A673 (cell line): ENCODE results near the gene LYPD3. TPM values are rescaled to one million over a fixed set of nuclear protein-coding genes. Genes with fewer than 3 reads are reported as not detected.
A peak's percentile ranks its signal among the peaks of the same experiment; 100 is the strongest.

Source experiments
- BruUV-seq: library from RNA; stranded (reverse); fragments of 400-500 nt; replicated peaks from 2 replicates; lab custom pipeline; 2021; lab: Mats Ljungman, UMichigan
- CTCF ChIA-PET: fragments of 300-600 bp; sonication (Branson Sonifier 250); formaldehyde crosslinking; loops from one replicate; lab custom pipeline; 2022; ENCODE audit warnings: antibody characterized with exemption; lab: Charles Lee
- POLR2A ChIA-PET: fragments of 300-600 bp; sonication (Branson Sonifier 250); formaldehyde crosslinking; loops from one replicate; lab custom pipeline; 2022; ENCODE audit warnings: antibody characterized with exemption; ENCODE audit not compliant: low non-redundant PET; lab: Charles Lee
- DNase-seq: peaks from one replicate; pipeline ENCODE4 v3.0.0-alpha.2; 2015; ENCODE audit warnings: low spot score
- H3K27ac ChIP-seq: fragments of 200-600 bp; sonication (generic); 2 replicates; pipeline ENCODE4 v1.5.1; 2016; ENCODE audit warnings: mixed run types, low read depth, mild to moderate bottlenecking, mixed read lengths, antibody characterized with exemption, low read length; ENCODE audit not compliant: poor library complexity, severe bottlenecking
- H3K27me3 ChIP-seq: fragments of 200-600 bp; sonication (generic); replicated peaks from 2 replicates; pipeline ENCODE4 v1.6.1; 2017; ENCODE audit warnings: mixed run types, low read depth, mild to moderate bottlenecking, mixed read lengths, antibody characterized with exemption, low read length; ENCODE audit not compliant: insufficient read depth, poor library complexity
- H3K36me3 ChIP-seq: fragments of 200-600 bp; sonication (generic); 2 replicates; pipeline ENCODE4 v1.6.1; 2016; ENCODE audit warnings: mixed run types, mild to moderate bottlenecking, mixed read lengths, antibody characterized with exemption, low read length; ENCODE audit not compliant: insufficient read depth, poor library complexity, severe bottlenecking
- H3K4me1 ChIP-seq: fragments of 200-600 bp; sonication (generic); 2 replicates; pipeline ENCODE4 v1.6.1; 2017; ENCODE audit warnings: mixed run types, mild to moderate bottlenecking, mixed read lengths, antibody characterized with exemption, low read length; ENCODE audit not compliant: insufficient read depth, poor library complexity, severe bottlenecking
- H3K4me3 ChIP-seq: fragments of 200-600 bp; sonication (generic); 2 replicates; pipeline ENCODE4 v1.5.1; 2016; ENCODE audit warnings: low read depth, mixed run types, mild to moderate bottlenecking, mixed read lengths, low read length; ENCODE audit not compliant: poor library complexity, severe bottlenecking
- H3K9me3 ChIP-seq: fragments of 200-600 bp; sonication (generic); 2 replicates; pipeline ENCODE4 v1.6.1; 2016; ENCODE audit warnings: mixed run types, low read depth, mild to moderate bottlenecking, mixed read lengths, antibody characterized with exemption, low read length; ENCODE audit not compliant: poor library complexity, severe bottlenecking
- CTCF ChIP-seq: fragments of 300-800, 200-600 bp; sonication (generic); conservative IDR thresholded peaks from 2 replicates; pipeline ENCODE4 v1.5.1; 2017; ENCODE audit warnings: low read depth, mild to moderate bottlenecking, antibody characterized with exemption, low read length, moderate library complexity, mixed read lengths
- EZH2 ChIP-seq: fragments of 200-600 bp; sonication (generic); IDR thresholded peaks from 2 replicates; pipeline ENCODE4 v1.6.1; 2017; ENCODE audit warnings: borderline replicate concordance, low read depth, mild to moderate bottlenecking, mixed read lengths, antibody characterized with exemption, low read length; ENCODE audit not compliant: poor library complexity, severe bottlenecking
- intact Hi-C: fragments of 100-400 bp; cut with micrococcal nuclease; formaldehyde crosslinking; loops from one replicate; pipeline ENCODE4 v1.10.0; 2022; ENCODE audit not compliant: unreplicated experiment
- total RNA-seq: library from RNA; stranded (reverse); gene quantifications from 2 replicates; pipeline ENCODE4 v1.2.3, GENCODE V29; 2021

Gene LYPD3
- total RNA-seq, 1 experiment from 2014 or later: 0.21 TPM

DNA sequence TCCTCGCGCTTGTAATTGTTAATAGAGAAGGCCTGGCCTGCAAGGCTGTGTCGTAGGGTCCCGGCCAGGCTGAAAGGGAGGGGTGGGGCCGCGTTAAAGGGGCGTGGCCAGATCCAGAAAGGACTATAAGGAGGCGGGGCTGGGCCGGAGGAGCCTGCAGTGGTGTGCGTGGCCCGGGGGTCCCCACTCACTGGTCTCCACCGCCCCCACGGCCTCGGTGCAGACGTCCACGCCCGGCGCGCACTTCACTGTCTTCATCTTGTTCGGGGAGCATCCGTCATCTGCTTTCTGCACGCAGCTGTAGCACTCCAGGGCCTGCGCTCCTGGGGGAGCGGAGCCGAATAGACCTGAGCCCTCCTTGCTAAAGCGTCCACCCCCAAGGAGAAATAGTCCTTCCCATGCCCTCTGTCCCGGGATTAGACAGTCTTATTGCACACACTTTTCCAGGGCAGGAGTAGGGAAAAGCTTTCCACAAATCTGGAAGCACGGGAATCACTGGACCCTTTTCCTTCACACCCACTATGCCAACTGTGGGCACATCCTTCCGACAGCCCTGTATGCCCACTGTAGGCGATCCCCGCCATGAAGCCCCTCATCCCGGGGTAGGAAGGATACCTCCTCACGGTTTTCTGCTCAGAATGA, 1.2 kb downstream of the LYPD3 start:
- no TSS peak for BruUV-seq
- Histone ChIP-seq H3K27me3 (no peaks in the 10 kb centered on the region), H3K4me1 (no peaks in the 10 kb centered on the region), H3K4me3 (peak overlapping the region; percentile 67), H3K27ac (no peak overlapping the region), H3K9me3 (no peaks in the 10 kb centered on the region), H3K36me3 (no peaks in the 10 kb centered on the region)
- TF ChIP-seq CTCF (no peak), EZH2 (no peak)
- CTCF ChIA-PET: interaction anchor here (1.3 kb wide), 1 partner anchor 55 kb away, joined by 3 read pairs; no protein-coding TSS in a partner anchor
- DNase-seq: no peak
- intact Hi-C loops: no loop called here
- POLR2A ChIA-PET: no interaction called here

- Histone ChIP-seq H3K4me1 (no peaks in the 10 kb centered on the region), H3K27me3 (no peaks in the 10 kb centered on the region), H3K4me3 (peak overlapping the region; percentile 67), H3K9me3 (no peaks in the 10 kb centered on the region), H3K27ac (peak overlapping the region; percentile 49), H3K36me3 (no peaks in the 10 kb centered on the region)
- intact Hi-C loops: no loop called here
- no TSS peak for BruUV-seq
- peak; percentile 95 for DNase-seq
- POLR2A ChIA-PET: interaction anchor here (0.6 to 0.8 kb wide), 2 partner anchors 10 to 25 kb away, joined by 8 to 9 read pairs; no protein-coding TSS in a partner anchor
- TF ChIP-seq EZH2 (no peak), CTCF (no peak)
- CTCF ChIA-PET: interaction anchor here (0.5 to 1.3 kb wide), 4 partner anchors 17 to 249 kb away, joined by 3 to 4 read pairs (median 4); no protein-coding TSS in a partner anchor
Observed at GRCh38 chr19:43463381-43464133, 1.9 kb downstream of the LYPD3 start.

DNA sequence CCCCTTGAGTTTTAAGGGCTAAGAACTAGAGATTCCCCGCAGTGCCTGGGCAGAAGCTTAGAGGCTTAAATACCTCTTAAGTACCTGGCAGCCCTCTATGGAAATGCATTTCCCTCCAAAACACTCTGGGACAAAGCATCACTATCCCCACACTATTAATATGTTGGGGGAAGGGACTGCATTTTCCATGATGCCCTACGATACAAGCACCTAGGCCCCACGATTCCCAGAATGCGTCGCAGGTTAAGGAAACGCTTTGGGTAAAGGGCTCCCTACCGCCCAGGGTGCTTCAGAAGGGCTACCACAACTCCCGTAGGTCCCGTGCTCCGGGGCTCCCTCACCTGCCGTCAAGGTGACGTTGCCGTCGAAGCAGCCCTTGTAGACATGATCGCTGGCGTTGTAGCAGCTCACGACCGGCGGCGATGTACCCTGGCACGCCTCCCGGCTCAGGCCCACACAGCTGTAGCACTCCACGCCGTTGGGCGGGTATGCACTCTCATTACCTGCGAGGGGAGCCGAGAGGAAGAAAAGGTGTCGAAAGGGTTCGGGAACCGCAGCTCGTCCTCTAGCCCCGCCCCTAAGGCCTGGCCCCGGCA, 2.5 kb downstream of the LYPD3 start:
- ChIA-PET POLR2A (interaction anchor here (0.6 to 0.8 kb wide), 2 partner anchors 11 to 25 kb away, joined by 8 to 9 read pairs; no protein-coding TSS in a partner anchor), CTCF (interaction anchor here (0.5 to 1.3 kb wide), 3 partner anchors 16 to 249 kb away, joined by 3 to 4 read pairs (median 4); no protein-coding TSS in a partner anchor)
- BruUV-seq: no TSS peak
- TF ChIP-seq EZH2: no peak
- no peak for TF ChIP-seq CTCF
- no peaks in the 10 kb centered on the region for H3K27me3 ChIP-seq
- H3K9me3 ChIP-seq: no peaks in the 10 kb centered on the region
- intact Hi-C loops: no loop called here
- no peaks in the 10 kb centered on the region for H3K36me3 ChIP-seq
- H3K27ac ChIP-seq: no peak overlapping the region
- DNase-seq: no peak
- no peaks in the 10 kb centered on the region for H3K4me1 ChIP-seq
- H3K4me3 ChIP-seq: peak overlapping the region; percentile 67
